HepG2 (cell line): ENCODE results near the gene LIME1. TPM values are rescaled to one million over a fixed set of nuclear protein-coding genes. Genes with fewer than 3 reads are reported as not detected.
A peak's percentile ranks its signal among the peaks of the same experiment; 100 is the strongest.

ENCODE experiments used
- AGO2 ChIP-seq: fragments of 200-400 bp; formaldehyde crosslinking; optimal IDR thresholded peaks from 2 replicates; pipeline ENCODE3; 2017; ENCODE audit warnings: mild to moderate bottlenecking, low read depth, low read length, moderate library complexity
- ARNT ChIP-seq: fragments of 450-650 bp; IDR thresholded peaks from 2 replicates; pipeline ENCODE4 v1.6.1; 2017
- CBX1 ChIP-seq: IDR thresholded peaks from one replicate; pipeline ENCODE4 v1.6.1; 2016; ENCODE audit warnings: antibody characterized with exemption, low read depth
- CENPT ChIP-seq: sonication (generic); formaldehyde crosslinking; IDR thresholded peaks from 2 replicates; pipeline ENCODE4 v1.8.0; 2022; ENCODE audit warnings: low read depth, mild to moderate bottlenecking, moderate library complexity, missing genetic modification reagents
- HIVEP1 ChIP-seq: sonication (generic); formaldehyde crosslinking; IDR thresholded peaks from 2 replicates; pipeline ENCODE4 v1.4.0; 2020; ENCODE audit warnings: mild to moderate bottlenecking, missing genetic modification reagents
- HNRNPH1 ChIP-seq: fragments of 200-400 bp; formaldehyde crosslinking; optimal IDR thresholded peaks from 2 replicates; pipeline ENCODE3; 2017; ENCODE audit warnings: mild to moderate bottlenecking, low read depth, low read length
- HNRNPL ChIP-seq: fragments of 200-400 bp; formaldehyde crosslinking; IDR thresholded peaks from 2 replicates; pipeline ENCODE4 v1.6.1; 2017; ENCODE audit warnings: mild to moderate bottlenecking, low read depth, low read length
- MTA1 ChIP-seq: sonication (generic); formaldehyde crosslinking; IDR thresholded peaks from 2 replicates; pipeline ENCODE4 v1.4.0; 2020; ENCODE audit warnings: missing genetic modification reagents, mild to moderate bottlenecking, borderline replicate concordance
- NR1H2 ChIP-seq: sonication (generic); formaldehyde crosslinking; IDR thresholded peaks from 2 replicates; pipeline ENCODE4 v1.8.1; 2022; ENCODE audit warnings: low read depth, missing genetic modification reagents, borderline replicate concordance
- RARA ChIP-seq: IDR thresholded peaks from 2 replicates; pipeline ENCODE4 v1.6.1; 2016; ENCODE audit warnings: missing genetic modification reagents, missing compliant biosample characterization
- RFX1 ChIP-seq: fragments of 450-650 bp; IDR thresholded peaks from 2 replicates; pipeline ENCODE4 v1.6.1; 2017
- SAFB2 ChIP-seq: sonication (generic); formaldehyde crosslinking; IDR thresholded peaks from 2 replicates; pipeline ENCODE4 v1.5.1; 2020; ENCODE audit warnings: missing genetic modification reagents, low read depth, mild to moderate bottlenecking, borderline replicate concordance
- TARDBP ChIP-seq: sonication (generic); formaldehyde crosslinking; IDR thresholded peaks from 2 replicates; pipeline ENCODE4 v1.8.0; 2022; ENCODE audit warnings: mild to moderate bottlenecking, missing genetic modification reagents
- TBX2 ChIP-seq: sonication (generic); formaldehyde crosslinking; IDR thresholded peaks from 2 replicates; pipeline ENCODE4 v1.5.0; 2020; ENCODE audit warnings: missing genetic modification reagents, mild to moderate bottlenecking, borderline replicate concordance
- ZFX ChIP-seq: sonication (generic); formaldehyde crosslinking; IDR thresholded peaks from 2 replicates; pipeline ENCODE4 v1.4.0; 2020; ENCODE audit warnings: mild to moderate bottlenecking, low read depth, missing genetic modification reagents, moderate library complexity
- ZNF670 ChIP-seq: sonication (generic); formaldehyde crosslinking; IDR thresholded peaks from 2 replicates; pipeline ENCODE4 v1.8.0; 2022; ENCODE audit warnings: mild to moderate bottlenecking, missing genetic modification reagents, borderline replicate concordance
- ZNF672 ChIP-seq: sonication (generic); formaldehyde crosslinking; IDR thresholded peaks from 2 replicates; pipeline ENCODE4 v1.8.1; 2022; ENCODE audit warnings: missing genetic modification reagents
- ZNF678 ChIP-seq: sonication (generic); formaldehyde crosslinking; IDR thresholded peaks from 2 replicates; pipeline ENCODE4 v1.4.0; 2020; ENCODE audit warnings: mild to moderate bottlenecking, missing genetic modification reagents
- ZNF7 ChIP-seq: IDR thresholded peaks from 2 replicates; pipeline ENCODE4 v1.6.1; 2016; ENCODE audit warnings: missing biosample characterization, missing genetic modification reagents
- ZNF776 ChIP-seq: sonication (generic); formaldehyde crosslinking; IDR thresholded peaks from 2 replicates; pipeline ENCODE4 v1.4.0; 2020; ENCODE audit warnings: mild to moderate bottlenecking, missing genetic modification reagents
- polyA plus RNA-seq, 8 experiments: library from polyadenylated mRNA; depleted of rRNA in 3 of 8; stranded (reverse) in 7 of 8; unstranded in 1 of 8; fragments of >200 nt; fragmentation: Illumina TruSeq in 4 of 8; extraction: Trizol in 4 of 8; gene quantifications; 2 replicates each; pipeline versions ENCODE4 v1.2.1 to v1.2.3, GENCODE V29; 2011 to 2016; ENCODE audit warnings: low read depth in 4 of 8, missing spikeins in 1 of 8, mixed read lengths in 1 of 8; ENCODE audit not compliant: insufficient read depth in 1 of 8
- total RNA-seq, 5 experiments: library from RNA; depleted of rRNA; stranded (reverse); fragments of >200 nt; fragmentation: Illumina TruSeq; extraction: Trizol; gene quantifications; 2 replicates each; pipeline ENCODE4 v1.2.3, GENCODE V29; 2016; ENCODE audit warnings: low read depth in 1 of 5
- TF ChIP-seq, protein P1 (sequence below): sonication (generic); formaldehyde crosslinking; IDR thresholded peaks from 2 replicates; pipeline ENCODE4 v1.4.0; 2020; ENCODE audit warnings: mild to moderate bottlenecking, missing genetic modification reagents
- TF ChIP-seq, protein P2 (sequence below): sonication (generic); formaldehyde crosslinking; IDR thresholded peaks from 2 replicates; pipeline ENCODE4 v1.4.0; 2020; ENCODE audit warnings: missing genetic modification reagents

LIME1 gene
- total and polyA plus RNA-seq, 2 of the 13 experiments (the other 11 are each of a cell fraction or from before 2014, with no cell fraction given) = 13.0 to 61.5 TPM

GRCh38 chr20:63733117-63733516 lies 3.3 kb upstream of the LIME1 start (continued):
- 0 out of 2 replicates have a peak, but pooled peaks have one; percentile 1 for TF ChIP-seq ZFX
- TF ChIP-seq HNRNPH1 = no peak
- no peak for TF ChIP-seq TBX2
- no peak for TF ChIP-seq ZNF670 (CRISPR knock-in tag)
- no peak for TF ChIP-seq HIVEP1 (CRISPR knock-in tag)
- no peak for TF ChIP-seq NR1H2 (CRISPR knock-in tag)
- TF ChIP-seq ZNF7 (CRISPR knock-in tag) = no peak
- no peak for TF ChIP-seq ARNT
- TF ChIP-seq, protein P1, sequence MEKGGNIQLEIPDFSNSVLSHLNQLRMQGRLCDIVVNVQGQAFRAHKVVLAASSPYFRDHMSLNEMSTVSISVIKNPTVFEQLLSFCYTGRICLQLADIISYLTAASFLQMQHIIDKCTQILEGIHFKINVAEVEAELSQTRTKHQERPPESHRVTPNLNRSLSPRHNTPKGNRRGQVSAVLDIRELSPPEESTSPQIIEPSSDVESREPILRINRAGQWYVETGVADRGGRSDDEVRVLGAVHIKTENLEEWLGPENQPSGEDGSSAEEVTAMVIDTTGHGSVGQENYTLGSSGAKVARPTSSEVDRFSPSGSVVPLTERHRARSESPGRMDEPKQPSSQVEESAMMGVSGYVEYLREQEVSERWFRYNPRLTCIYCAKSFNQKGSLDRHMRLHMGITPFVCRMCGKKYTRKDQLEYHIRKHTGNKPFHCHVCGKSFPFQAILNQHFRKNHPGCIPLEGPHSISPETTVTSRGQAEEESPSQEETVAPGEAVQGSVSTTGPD = no peak
- TF ChIP-seq HNRNPL = peak; percentile 16; the same call in 1 of the 2 replicates
- no peak for TF ChIP-seq ZNF776 (CRISPR knock-in tag)
- TF ChIP-seq RFX1 = no peak
- peak; percentile 38; the same call in 1 of the 2 replicates for TF ChIP-seq MTA1 (CRISPR knock-in tag)
- no peak for TF ChIP-seq CENPT
- TF ChIP-seq CBX1 = no peak
- TF ChIP-seq ZNF672 = 0 out of 2 replicates have a peak, but pooled peaks have one; percentile 5
- TF ChIP-seq, protein P2, sequence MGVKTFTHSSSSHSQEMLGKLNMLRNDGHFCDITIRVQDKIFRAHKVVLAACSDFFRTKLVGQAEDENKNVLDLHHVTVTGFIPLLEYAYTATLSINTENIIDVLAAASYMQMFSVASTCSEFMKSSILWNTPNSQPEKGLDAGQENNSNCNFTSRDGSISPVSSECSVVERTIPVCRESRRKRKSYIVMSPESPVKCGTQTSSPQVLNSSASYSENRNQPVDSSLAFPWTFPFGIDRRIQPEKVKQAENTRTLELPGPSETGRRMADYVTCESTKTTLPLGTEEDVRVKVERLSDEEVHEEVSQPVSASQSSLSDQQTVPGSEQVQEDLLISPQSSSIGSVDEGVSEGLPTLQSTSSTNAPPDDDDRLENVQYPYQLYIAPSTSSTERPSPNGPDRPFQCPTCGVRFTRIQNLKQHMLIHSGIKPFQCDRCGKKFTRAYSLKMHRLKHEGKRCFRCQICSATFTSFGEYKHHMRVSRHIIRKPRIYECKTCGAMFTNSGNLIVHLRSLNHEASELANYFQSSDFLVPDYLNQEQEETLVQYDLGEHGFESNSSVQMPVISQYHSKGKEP (CRISPR knock-in tag) = no peak
- 0 out of 2 replicates have a peak, but pooled peaks have one; percentile 41 for TF ChIP-seq TARDBP (CRISPR knock-in tag)
- peak; percentile 96 for TF ChIP-seq AGO2
- TF ChIP-seq RARA = no peak
- TF ChIP-seq SAFB2 (CRISPR knock-in tag) = no peak
- no peak for TF ChIP-seq ZNF678 (CRISPR knock-in tag)
